Natural killer cell (primary cell): ENCODE measurements around the gene LDB2. TPM values are rescaled to one million over a fixed set of nuclear protein-coding genes. Genes with fewer than 3 reads are reported as not detected.

Source experiments
- ATAC-seq, 3 donors: fragments of 150-1000 bp in 2 of 3; fragments of 200-7000 bp in 1 of 3; cut with Tn5 transposase; 1 replicate in 1 of 3; 2 replicates in 2 of 3; pipeline ENCODE4 v1.10.0; 2021; ENCODE audit warnings: mild to moderate bottlenecking in 2 of 3, moderate library complexity in 2 of 3
- DNase-seq, 2 donors: peaks; one replicate each; pipeline versions ENCODE4 v3.0.0 to v3.0.0-alpha.2; 2013 to 2021; ENCODE audit warnings: mixed read lengths in 1 of 2
- H3K27ac ChIP-seq: one replicate; pipeline ENCODE4 v1.5.1; 2013; ENCODE audit warnings: mild to moderate bottlenecking, low read length
- H3K27me3 ChIP-seq: one replicate; pipeline ENCODE4 v1.6.1; 2013; ENCODE audit warnings: low read length; ENCODE audit not compliant: control insufficient read depth, insufficient read depth
- H3K36me3 ChIP-seq: one replicate; pipeline ENCODE4 v1.6.1; 2013; ENCODE audit warnings: low read length; ENCODE audit not compliant: control insufficient read depth, insufficient read depth
- H3K4me1 ChIP-seq: one replicate; pipeline ENCODE4 v1.6.1; 2013; ENCODE audit warnings: low read length; ENCODE audit not compliant: control insufficient read depth, insufficient read depth
- H3K4me3 ChIP-seq: one replicate; pipeline ENCODE4 v1.5.1; 2013; ENCODE audit warnings: low read length
- H3K9me3 ChIP-seq: one replicate; pipeline ENCODE4 v1.6.1; 2013; ENCODE audit warnings: low read length; ENCODE audit not compliant: control insufficient read depth, insufficient read depth
- H3K27ac Mint-ChIP-seq, 2 donors: one replicate each; pipeline ENCODE4 v1.8.0; 2022; ENCODE audit warnings: mild to moderate bottlenecking in 2 of 2, mixed read lengths in 2 of 2, moderate library complexity in 1 of 2
- H3K27me3 Mint-ChIP-seq, 2 donors: one replicate each; pipeline ENCODE4 v1.8.0; 2022; ENCODE audit warnings: low read depth in 2 of 2, mixed read lengths in 2 of 2
- H3K36me3 Mint-ChIP-seq: one replicate; pipeline ENCODE4 v1.8.0; 2022; ENCODE audit warnings: mixed read lengths
- H3K4me1 Mint-ChIP-seq, 2 donors: one replicate each; pipeline ENCODE4 v1.8.0; 2022; ENCODE audit warnings: mixed read lengths in 2 of 2
- H3K4me3 Mint-ChIP-seq: one replicate; pipeline ENCODE4 v1.8.0; 2022; ENCODE audit warnings: mild to moderate bottlenecking, moderate library complexity, mixed read lengths
- H3K9me3 Mint-ChIP-seq, 2 donors: one replicate each; pipeline ENCODE4 v1.8.0; 2022; ENCODE audit warnings: mixed read lengths in 2 of 2
- WGBS: methylation state at CpG from one replicate; pipeline ENCODE4 v1.1.7; 2013; ENCODE audit warnings: missing lambda C conversion rate; ENCODE audit not compliant: insufficient coverage; 5-methylcytosine and 5-hydroxymethylcytosine counted together
- intact Hi-C: fragments of 100-400 bp; cut with micrococcal nuclease; formaldehyde crosslinking; loops from one replicate; pipeline ENCODE4 v1.14.2; 2022
- total RNA-seq, 4 donors: library from RNA; stranded (reverse); fragments of 120-200 nt in 1 of 4; gene quantifications; one replicate each; pipeline versions ENCODE4 v1.2.3 to v1.2.4, GENCODE V29; 2013 to 2022
- TF ChIP-seq, protein P1 (sequence below): fragments of 200-600 bp; IDR thresholded peaks from one replicate; pipeline ENCODE4 v1.8.0; 2022; ENCODE audit warnings: antibody characterized with exemption

Gene LDB2
- total RNA-seq, 3 donors from 2014 or later (not counting 1 experiment from before 2014, with no cell fraction given): 8.2 to 14.2 (median 13.6) TPM

DNA sequence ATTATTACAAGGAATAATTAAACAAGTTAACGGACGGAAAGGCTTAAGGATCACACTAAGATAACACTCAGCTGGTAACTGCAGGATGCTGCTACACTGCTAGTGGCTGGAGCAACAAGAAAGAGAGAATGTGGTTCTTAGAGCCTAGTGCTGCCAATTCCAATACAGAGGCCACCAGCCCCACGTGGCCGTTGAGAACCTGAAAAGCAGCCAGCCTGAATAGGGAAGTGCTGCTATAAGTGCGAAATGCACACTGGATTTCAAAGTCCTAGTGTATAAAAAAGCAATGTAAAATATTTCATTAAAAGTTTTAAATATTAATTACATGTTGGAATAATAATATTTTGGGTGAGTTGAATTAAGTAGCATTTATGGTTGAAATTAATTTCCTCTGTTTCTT lies 414.9 kb downstream of the LDB2 start:
- no peak overlapping the region for H3K27ac ChIP-seq
- ATAC-seq (no peak), DNase-seq (no peak)
- intact Hi-C loops: no loop called here
- Mint-ChIP-seq H3K36me3 (no peaks in the 10 kb centered on the region), H3K9me3 (peaks cover 3 to 9% of the 10 kb centered on the region in 2 donors), H3K27ac (no peak overlapping the region), H3K4me1 (no peaks in the 10 kb centered on the region), H3K4me3 (no peak overlapping the region), H3K27me3 (peaks cover 0 to 4% of the 10 kb centered on the region in 2 donors)
- TF ChIP-seq, protein P1, sequence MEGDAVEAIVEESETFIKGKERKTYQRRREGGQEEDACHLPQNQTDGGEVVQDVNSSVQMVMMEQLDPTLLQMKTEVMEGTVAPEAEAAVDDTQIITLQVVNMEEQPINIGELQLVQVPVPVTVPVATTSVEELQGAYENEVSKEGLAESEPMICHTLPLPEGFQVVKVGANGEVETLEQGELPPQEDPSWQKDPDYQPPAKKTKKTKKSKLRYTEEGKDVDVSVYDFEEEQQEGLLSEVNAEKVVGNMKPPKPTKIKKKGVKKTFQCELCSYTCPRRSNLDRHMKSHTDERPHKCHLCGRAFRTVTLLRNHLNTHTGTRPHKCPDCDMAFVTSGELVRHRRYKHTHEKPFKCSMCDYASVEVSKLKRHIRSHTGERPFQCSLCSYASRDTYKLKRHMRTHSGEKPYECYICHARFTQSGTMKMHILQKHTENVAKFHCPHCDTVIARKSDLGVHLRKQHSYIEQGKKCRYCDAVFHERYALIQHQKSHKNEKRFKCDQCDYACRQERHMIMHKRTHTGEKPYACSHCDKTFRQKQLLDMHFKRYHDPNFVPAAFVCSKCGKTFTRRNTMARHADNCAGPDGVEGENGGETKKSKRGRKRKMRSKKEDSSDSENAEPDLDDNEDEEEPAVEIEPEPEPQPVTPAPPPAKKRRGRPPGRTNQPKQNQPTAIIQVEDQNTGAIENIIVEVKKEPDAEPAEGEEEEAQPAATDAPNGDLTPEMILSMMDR: no peak
- H3K4me3 ChIP-seq: no peak overlapping the region
- no peaks in the 10 kb centered on the region for H3K4me1 ChIP-seq
- no peaks in the 10 kb centered on the region for H3K27me3 ChIP-seq
- 63% methylated on average over 4 of the region's 5 CpGs for WGBS
- peaks cover 3% of the 10 kb centered on the region for H3K9me3 ChIP-seq
- no peaks in the 10 kb centered on the region for H3K36me3 ChIP-seq

GRCh38 chr4:16480011-16480410 lies 418.4 kb downstream of the LDB2 start:
- Mint-ChIP-seq H3K36me3 (no peaks in the 10 kb centered on the region), H3K4me1 (no peaks in the 10 kb centered on the region), H3K4me3 (no peak overlapping the region), H3K27me3 (peaks cover 0 to 2% of the 10 kb centered on the region in 2 donors), H3K9me3 (peaks cover 0 to 3% of the 10 kb centered on the region in 2 donors), H3K27ac (no peak overlapping the region)
- TF ChIP-seq, protein P1: no peak
- Histone ChIP-seq H3K27me3 (no peaks in the 10 kb centered on the region), H3K4me1 (no peaks in the 10 kb centered on the region), H3K4me3 (no peak overlapping the region), H3K9me3 (no peaks in the 10 kb centered on the region), H3K27ac (no peak overlapping the region), H3K36me3 (no peaks in the 10 kb centered on the region)
- WGBS: 89% methylated on average over 2 of the region's 2 CpGs
- no peak for ATAC-seq
- intact Hi-C loops: no loop called here
- no peak for DNase-seq

- DNase-seq (no peak), ATAC-seq (no peak)
- H3K4me1 ChIP-seq: no peaks in the 10 kb centered on the region
- no CpG with 5 or more reads among the region's 1 CpG for WGBS
- H3K36me3 ChIP-seq: no peaks in the 10 kb centered on the region
- Mint-ChIP-seq H3K4me1 (no peaks in the 10 kb centered on the region), H3K9me3 (peaks cover 0 to 8% of the 10 kb centered on the region in 2 donors), H3K27ac (no peak overlapping the region), H3K36me3 (peaks cover 4% of the 10 kb centered on the region), H3K27me3 (no peaks in the 10 kb centered on the region), H3K4me3 (no peak overlapping the region)
- H3K27ac ChIP-seq: no peak overlapping the region
- H3K4me3 ChIP-seq: no peak overlapping the region
- TF ChIP-seq, protein P1: no peak
- no peaks in the 10 kb centered on the region for H3K27me3 ChIP-seq
- intact Hi-C loops: no loop called here
- H3K9me3 ChIP-seq: peaks cover 3% of the 10 kb centered on the region
Observed at GRCh38 chr4:16472537-16472936, 425.9 kb downstream of the LDB2 start.

DNA sequence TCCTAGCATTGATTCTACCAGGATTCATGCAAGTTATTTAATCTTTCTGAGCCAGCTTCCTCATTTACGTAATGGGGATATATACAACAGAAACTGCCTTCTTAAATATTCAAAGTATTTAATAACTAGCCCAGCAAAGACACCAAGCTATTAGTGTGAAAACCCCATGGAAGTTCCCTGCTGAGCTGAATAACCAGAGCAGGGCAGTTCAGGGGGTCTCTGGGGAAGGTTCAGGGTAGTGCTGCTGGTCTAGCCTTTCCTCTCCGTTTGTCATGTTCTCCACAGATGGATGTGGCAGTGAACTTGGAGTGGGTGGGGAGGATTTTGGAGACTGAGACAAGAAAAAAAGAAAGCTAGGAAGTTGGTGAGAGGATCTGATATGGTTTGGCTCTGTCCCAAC lies 431.4 kb downstream of the LDB2 start:
- Mint-ChIP-seq H3K36me3 (no peaks in the 10 kb centered on the region), H3K9me3 (no peaks in the 10 kb centered on the region), H3K4me3 (no peak overlapping the region), H3K4me1 (no peaks in the 10 kb centered on the region), H3K27ac (no peak overlapping the region), H3K27me3 (no peaks in the 10 kb centered on the region)
- 80% methylated on average over 2 of the region's 2 CpGs for WGBS
- Histone ChIP-seq H3K27me3 (no peaks in the 10 kb centered on the region), H3K27ac (no peak overlapping the region), H3K9me3 (peaks cover under 1% of the 10 kb centered on the region), H3K4me3 (no peak overlapping the region), H3K4me1 (no peaks in the 10 kb centered on the region), H3K36me3 (no peaks in the 10 kb centered on the region)
- no peak for DNase-seq
- no peak for ATAC-seq
- intact Hi-C loops: no loop called here
- TF ChIP-seq, protein P1: no peak
